Liver (tissue), 9 donors: ENCODE data around the gene MYO1B. TPM values are rescaled to one million over a fixed set of nuclear protein-coding genes. Genes with fewer than 3 reads are reported as not detected.

Experiments used
- DNase-seq: peaks from one replicate; pipeline ENCODE4 v3.0.0-alpha.2; 2017; ENCODE audit warnings: low spot score
- H3K27ac ChIP-seq, 2 donors: one replicate each; pipeline ENCODE4 v1.7.0; 2013; ENCODE audit warnings: inconsistent platforms in 2 of 2, low read length in 2 of 2, control low read depth in 1 of 2, low read depth in 1 of 2, mild to moderate bottlenecking in 1 of 2
- H3K27me3 ChIP-seq, 4 donors: one replicate each; pipeline versions ENCODE4 v1.6.1 to v1.7.0; 2013; ENCODE audit warnings: low read length in 3 of 4, inconsistent platforms in 1 of 4, mild to moderate bottlenecking in 1 of 4, moderate library complexity in 1 of 4; ENCODE audit not compliant: control insufficient read depth in 4 of 4, insufficient read depth in 4 of 4
- H3K36me3 ChIP-seq, 4 donors: one replicate each; pipeline versions ENCODE4 v1.6.1 to v1.7.0; 2013; ENCODE audit warnings: low read length in 3 of 4, mild to moderate bottlenecking in 3 of 4, low read depth in 1 of 4, moderate library complexity in 1 of 4; ENCODE audit not compliant: control insufficient read depth in 4 of 4, insufficient read depth in 3 of 4
- H3K4me1 ChIP-seq, 4 donors: one replicate each; pipeline versions ENCODE4 v1.6.1 to v1.7.0; 2013; ENCODE audit warnings: low read length in 3 of 4, mild to moderate bottlenecking in 3 of 4, moderate library complexity in 1 of 4; ENCODE audit not compliant: control insufficient read depth in 4 of 4, insufficient read depth in 4 of 4
- H3K4me3 ChIP-seq, 3 donors: one replicate each; pipeline versions ENCODE4 v1.6.1 to v1.7.0; 2013; ENCODE audit warnings: low read length in 3 of 3, control low read depth in 1 of 3, low read depth in 1 of 3, mild to moderate bottlenecking in 1 of 3
- H3K9ac ChIP-seq, 2 donors: one replicate each; pipeline ENCODE4 v1.7.0; 2013; ENCODE audit warnings: low read length in 2 of 2, mild to moderate bottlenecking in 2 of 2, moderate library complexity in 2 of 2, control low read depth in 1 of 2, low read depth in 1 of 2
- H3K9me3 ChIP-seq, 4 donors: one replicate each; pipeline versions ENCODE4 v1.6.1 to v1.7.0; 2013; ENCODE audit warnings: low read length in 3 of 4; ENCODE audit not compliant: control insufficient read depth in 4 of 4
- ATF3 ChIP-seq: IDR thresholded peaks from 2 replicates; pipeline ENCODE4 v1.6.1; 2016; ENCODE audit warnings: antibody characterized with exemption
- CTCF ChIP-seq: fragments of 150-350 bp; IDR thresholded peaks from 2 replicates; pipeline ENCODE4 v1.5.1; 2017; ENCODE audit warnings: improper control_type of control experiment, low read depth, low read length; ENCODE audit not compliant: missing input control
- EGR1 ChIP-seq, 2 donors: IDR thresholded peaks; 2 replicates each; pipeline ENCODE4 v1.6.1; 2016 to 2018; ENCODE audit warnings: antibody characterized with exemption in 2 of 2, low read depth in 2 of 2
- FOXA1 ChIP-seq: IDR thresholded peaks from 2 replicates; pipeline ENCODE4 v1.6.1; 2016; ENCODE audit warnings: antibody characterized with exemption
- GABPA ChIP-seq, 2 donors: IDR thresholded peaks in 1 of 2; conservative IDR thresholded peaks in 1 of 2; 2 replicates each; pipeline ENCODE4 v1.6.1; 2016; ENCODE audit warnings: antibody characterized with exemption in 2 of 2, mild to moderate bottlenecking in 1 of 2, moderate library complexity in 1 of 2
- HNF4A ChIP-seq, 2 donors: conservative IDR thresholded peaks; 2 replicates each; pipeline ENCODE4 v1.6.1; 2016; ENCODE audit warnings: antibody characterized with exemption in 2 of 2, mild to moderate bottlenecking in 2 of 2
- HNF4G ChIP-seq: IDR thresholded peaks from 2 replicates; pipeline ENCODE4 v1.6.1; 2016; ENCODE audit warnings: antibody characterized with exemption
- JUND ChIP-seq, 2 donors: IDR thresholded peaks; 2 replicates each; pipeline ENCODE4 v1.6.1; 2016; ENCODE audit warnings: antibody characterized with exemption in 2 of 2
- MAX ChIP-seq: IDR thresholded peaks from 2 replicates; pipeline ENCODE4 v1.6.1; 2016; ENCODE audit warnings: antibody characterized with exemption
- NR2F2 ChIP-seq: IDR thresholded peaks from 2 replicates; pipeline ENCODE4 v1.6.1; 2016; ENCODE audit warnings: antibody characterized with exemption
- RAD21 ChIP-seq, 2 donors: IDR thresholded peaks; 2 replicates each; pipeline ENCODE4 v1.6.1; 2016; ENCODE audit warnings: antibody characterized with exemption in 2 of 2, mild to moderate bottlenecking in 2 of 2
- RXRA ChIP-seq, 2 donors: IDR thresholded peaks; 2 replicates each; pipeline ENCODE4 v1.6.1; 2017 to 2018; ENCODE audit warnings: antibody characterized with exemption in 2 of 2, mild to moderate bottlenecking in 1 of 2
- SP1 ChIP-seq: IDR thresholded peaks from 2 replicates; pipeline ENCODE4 v1.6.1; 2018; ENCODE audit warnings: antibody characterized with exemption, mild to moderate bottlenecking
- TAF1 ChIP-seq: conservative IDR thresholded peaks from 2 replicates; pipeline ENCODE4 v1.6.1; 2016; ENCODE audit warnings: antibody characterized with exemption, mild to moderate bottlenecking
- YY1 ChIP-seq: IDR thresholded peaks from 2 replicates; pipeline ENCODE4 v1.6.1; 2016; ENCODE audit warnings: antibody characterized with exemption, mild to moderate bottlenecking
- WGBS: extraction: QIAGEN DNeasy Blood & Tissue Kit; methylation state at CpG from one replicate; pipeline ENCODE4 v1.1.7; 2013; 5-methylcytosine and 5-hydroxymethylcytosine counted together
- polyA plus RNA-seq, 2 donors: library from polyadenylated mRNA; stranded (reverse) in 1 of 2; unstranded in 1 of 2; fragments of 200-250 nt in 1 of 2; fragments of >200 nt in 1 of 2; fragmentation: Nextera tagmentation in 1 of 2; extraction: Ambion mirVana in 1 of 2; gene quantifications; one replicate each; pipeline versions ENCODE4 v1.2.1 to v1.2.3, GENCODE V29; 2013 to 2015
- total RNA-seq, 2 donors: library from RNA; depleted of rRNA; stranded (reverse); fragments of >200 nt; gene quantifications; one replicate each; pipeline ENCODE4 v1.2.3, GENCODE V29; 2014
- TF ChIP-seq, protein P1 (sequence below): IDR thresholded peaks from 2 replicates; pipeline ENCODE4 v1.6.1; 2016; ENCODE audit warnings: antibody characterized with exemption, mild to moderate bottlenecking
- donor health status: healthy.
- donor health status: healthy.
- donor health status: healthy.
- donor health status: healthy.
- donor health status: healthy.

The MYO1B gene
- total and polyA plus RNA-seq, 4 donors, result 66.5 to 434 (median 117) TPM

DNA sequence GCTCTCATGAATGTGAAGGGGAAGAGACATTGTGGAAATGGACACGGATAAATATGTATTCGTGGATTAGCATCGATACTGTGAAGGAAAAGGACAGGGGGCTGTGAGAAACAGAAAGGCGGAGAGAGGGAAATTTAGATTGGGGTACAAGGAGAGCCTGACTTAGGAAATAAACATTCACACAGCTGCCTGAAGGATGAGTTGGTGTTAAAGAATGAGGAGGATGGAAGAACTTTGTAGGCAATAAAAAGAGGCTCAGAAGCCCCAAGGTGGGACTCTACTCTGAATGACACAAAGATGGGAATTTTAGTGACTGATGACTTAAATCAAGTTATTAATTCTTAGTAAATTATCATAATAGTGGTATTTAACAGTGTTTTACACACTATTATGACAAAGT is 10.1 kb downstream of the MYO1B start:
- Histone ChIP-seq H3K27ac (no peak overlapping the region), H3K27me3 (no peaks in the 10 kb centered on the region), H3K36me3 (no peaks in the 10 kb centered on the region), H3K4me3 (no peak overlapping the region), H3K4me1 (peaks cover 21 to 59% (median 50%) of the 10 kb centered on the region in 4 donors), H3K9me3 (no peaks in the 10 kb centered on the region), H3K9ac (no peak overlapping the region)
- TF ChIP-seq HNF4G, result no peak
- no peak for TF ChIP-seq GABPA (IDR thresholded peaks at IDR 0.05 in 1 of 2, conservative IDR thresholded peaks at IDR 0.05 in 1 of 2)
- no peak for TF ChIP-seq JUND (IDR thresholded peaks at IDR 0.05)
- no peak for TF ChIP-seq CTCF
- no peak for TF ChIP-seq RXRA (IDR thresholded peaks at IDR 0.05)
- no peak for TF ChIP-seq NR2F2
- no peak for TF ChIP-seq MAX
- no peak for TF ChIP-seq YY1
- TF ChIP-seq RAD21 (IDR thresholded peaks at IDR 0.05), result no peak
- DNase-seq, result no peak
- WGBS, result 93% methylated on average over 4 of the region's 4 CpGs

DNA sequence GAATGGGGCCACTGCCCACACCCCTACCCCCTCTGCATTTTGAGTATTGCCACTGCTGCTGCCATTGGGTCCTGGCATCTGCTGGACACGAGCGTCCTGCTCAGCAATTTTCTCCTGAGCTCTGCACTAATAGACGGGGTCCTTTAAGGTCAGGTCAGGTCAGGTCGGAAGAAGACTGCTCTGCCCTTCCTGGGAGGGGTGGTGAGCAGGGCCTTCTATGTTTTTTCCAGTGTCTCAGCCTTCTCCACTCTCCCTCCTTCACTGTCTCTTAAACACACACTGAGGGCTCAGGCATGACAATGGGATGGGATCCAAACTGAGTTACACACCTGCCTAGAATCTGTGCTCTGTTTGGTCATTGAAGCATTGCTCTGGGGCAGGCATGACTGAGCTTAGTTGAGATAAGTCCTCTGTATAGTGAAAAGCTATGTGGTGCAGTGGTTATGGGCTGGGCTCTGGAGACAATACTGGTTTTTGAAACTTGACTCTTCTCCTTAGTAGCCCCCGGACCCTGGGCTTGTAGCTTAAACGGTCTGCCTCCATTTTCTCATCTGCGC is 10.6 kb downstream of the MYO1B start:
- H3K4me1 ChIP-seq, result peaks cover 18 to 54% (median 45%) of the 10 kb centered on the region in 4 donors
- H3K36me3 ChIP-seq, result no peaks in the 10 kb centered on the region
- no peak for DNase-seq
- WGBS, result 55% methylated on average over 7 of the region's 7 CpGs
- no peaks in the 10 kb centered on the region for H3K27me3 ChIP-seq
- no peak overlapping the region for H3K9ac ChIP-seq
- no peaks in the 10 kb centered on the region for H3K9me3 ChIP-seq
- no peak overlapping the region for H3K4me3 ChIP-seq
- peak overlapping the region in 1 of 2 donors; percentile 40 for H3K27ac ChIP-seq
- TF ChIP-seq RAD21 (IDR thresholded peaks at IDR 0.05), result peak in 1 of 2 donors; percentile 8
- TF ChIP-seq HNF4A (conservative IDR thresholded peaks at IDR 0.05), result no peak
- TF ChIP-seq RXRA (IDR thresholded peaks at IDR 0.05), result peak in 1 of 2 donors; percentile 64

- peaks cover 16 to 60% (median 47%) of the 10 kb centered on the region in 4 donors for H3K4me1 ChIP-seq
- no peaks in the 10 kb centered on the region for H3K9me3 ChIP-seq
- no peaks in the 10 kb centered on the region for H3K27me3 ChIP-seq
- H3K36me3 ChIP-seq, result no peaks in the 10 kb centered on the region
- DNase-seq, result no peak
- TF ChIP-seq, protein P1, sequence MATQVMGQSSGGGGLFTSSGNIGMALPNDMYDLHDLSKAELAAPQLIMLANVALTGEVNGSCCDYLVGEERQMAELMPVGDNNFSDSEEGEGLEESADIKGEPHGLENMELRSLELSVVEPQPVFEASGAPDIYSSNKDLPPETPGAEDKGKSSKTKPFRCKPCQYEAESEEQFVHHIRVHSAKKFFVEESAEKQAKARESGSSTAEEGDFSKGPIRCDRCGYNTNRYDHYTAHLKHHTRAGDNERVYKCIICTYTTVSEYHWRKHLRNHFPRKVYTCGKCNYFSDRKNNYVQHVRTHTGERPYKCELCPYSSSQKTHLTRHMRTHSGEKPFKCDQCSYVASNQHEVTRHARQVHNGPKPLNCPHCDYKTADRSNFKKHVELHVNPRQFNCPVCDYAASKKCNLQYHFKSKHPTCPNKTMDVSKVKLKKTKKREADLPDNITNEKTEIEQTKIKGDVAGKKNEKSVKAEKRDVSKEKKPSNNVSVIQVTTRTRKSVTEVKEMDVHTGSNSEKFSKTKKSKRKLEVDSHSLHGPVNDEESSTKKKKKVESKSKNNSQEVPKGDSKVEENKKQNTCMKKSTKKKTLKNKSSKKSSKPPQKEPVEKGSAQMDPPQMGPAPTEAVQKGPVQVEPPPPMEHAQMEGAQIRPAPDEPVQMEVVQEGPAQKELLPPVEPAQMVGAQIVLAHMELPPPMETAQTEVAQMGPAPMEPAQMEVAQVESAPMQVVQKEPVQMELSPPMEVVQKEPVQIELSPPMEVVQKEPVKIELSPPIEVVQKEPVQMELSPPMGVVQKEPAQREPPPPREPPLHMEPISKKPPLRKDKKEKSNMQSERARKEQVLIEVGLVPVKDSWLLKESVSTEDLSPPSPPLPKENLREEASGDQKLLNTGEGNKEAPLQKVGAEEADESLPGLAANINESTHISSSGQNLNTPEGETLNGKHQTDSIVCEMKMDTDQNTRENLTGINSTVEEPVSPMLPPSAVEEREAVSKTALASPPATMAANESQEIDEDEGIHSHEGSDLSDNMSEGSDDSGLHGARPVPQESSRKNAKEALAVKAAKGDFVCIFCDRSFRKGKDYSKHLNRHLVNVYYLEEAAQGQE, result no peak
- TF ChIP-seq HNF4G (no peak), FOXA1 (no peak), ATF3 (no peak), CTCF (no peak), RAD21 (IDR thresholded peaks at IDR 0.05) (no peak), EGR1 (IDR thresholded peaks at IDR 0.05; ENCODE audit: low read depth in 2 of 2) (no peak), GABPA (IDR thresholded peaks at IDR 0.05 in 1 of 2, conservative IDR thresholded peaks at IDR 0.05 in 1 of 2) (no peak), NR2F2 (no peak), RXRA (IDR thresholded peaks at IDR 0.05) (no peak), YY1 (no peak), MAX (no peak), JUND (IDR thresholded peaks at IDR 0.05) (no peak), SP1 (no peak), TAF1 (no peak), HNF4A (conservative IDR thresholded peaks at IDR 0.05) (no peak)
- WGBS, result 65% methylated on average over 5 of the region's 5 CpGs
- H3K4me3 ChIP-seq, result no peak overlapping the region
- H3K27ac ChIP-seq, result no peak overlapping the region
- H3K9ac ChIP-seq, result no peak overlapping the region
Observed at GRCh38 chr2:191257934-191258333, 12.7 kb downstream of the MYO1B start.
